ENCODE data around the gene PLCXD1. TPM values are rescaled to one million over a fixed set of nuclear protein-coding genes. Genes with fewer than 3 reads are reported as not detected.

The PLCXD1 gene
- total RNA-seq, 2 donors from 2014 or later = 2.2 to 3.0 TPM

- peaks cover 0 to 6% of the 10 kb centered on the region in 2 donors for H3K4me1 ChIP-seq
- H3K9me3 ChIP-seq = no peaks in the 10 kb centered on the region
- H3K27me3 ChIP-seq = no peaks in the 10 kb centered on the region
- H3K36me3 ChIP-seq = peaks cover 23% of the 10 kb centered on the region
- no peak for DNase-seq (ENCODE audit: low spot score)
- H3K4me3 ChIP-seq = no peak overlapping the region
- TF ChIP-seq CTCF (IDR thresholded peaks at IDR 0.05) = no peak
- H3K27ac ChIP-seq = no peak overlapping the region
These were observed 55.0 kb downstream of the PLCXD1 start for GRCh38 chrX:336227-336626.

GRCh38 chrX:337331-337831 lies 56.2 kb downstream of the PLCXD1 start:
- DNase-seq (ENCODE audit: low spot score) = no peak
- H3K27ac ChIP-seq = no peak overlapping the region
- H3K4me3 ChIP-seq = no peak overlapping the region
- H3K36me3 ChIP-seq = peaks cover 29% of the 10 kb centered on the region
- no peaks in the 10 kb centered on the region for H3K27me3 ChIP-seq
- H3K4me1 ChIP-seq = no peaks in the 10 kb centered on the region
- no peak for TF ChIP-seq CTCF (IDR thresholded peaks at IDR 0.05)
- H3K9me3 ChIP-seq = no peaks in the 10 kb centered on the region

- Histone ChIP-seq H3K27ac (no peak overlapping the region), H3K4me1 (no peaks in the 10 kb centered on the region), H3K27me3 (no peaks in the 10 kb centered on the region), H3K9me3 (no peaks in the 10 kb centered on the region), H3K36me3 (peaks cover 25% of the 10 kb centered on the region), H3K4me3 (no peak overlapping the region)
- TF ChIP-seq CTCF (IDR thresholded peaks at IDR 0.05) = no peak
- no peak for DNase-seq (ENCODE audit: low spot score)
These were observed 57.2 kb downstream of the PLCXD1 start for GRCh38 chrX:338281-338835.

GRCh38 chrX:338836-339400 lies 57.7 kb downstream of the PLCXD1 start:
- Histone ChIP-seq H3K9me3 (no peaks in the 10 kb centered on the region), H3K4me1 (no peaks in the 10 kb centered on the region), H3K27ac (no peak overlapping the region), H3K27me3 (no peaks in the 10 kb centered on the region), H3K4me3 (no peak overlapping the region), H3K36me3 (peaks cover 20% of the 10 kb centered on the region)
- no peak for DNase-seq (ENCODE audit: low spot score)
- no peak for TF ChIP-seq CTCF (IDR thresholded peaks at IDR 0.05)

- DNase-seq (ENCODE audit: low spot score) = no peak
- TF ChIP-seq CTCF (IDR thresholded peaks at IDR 0.05) = no peak
- H3K36me3 ChIP-seq = peaks cover 28% of the 10 kb centered on the region
- no peak overlapping the region for H3K4me3 ChIP-seq
- no peaks in the 10 kb centered on the region for H3K4me1 ChIP-seq
- H3K27ac ChIP-seq = no peak overlapping the region
- no peaks in the 10 kb centered on the region for H3K9me3 ChIP-seq
- H3K27me3 ChIP-seq = no peaks in the 10 kb centered on the region
These were observed 58.9 kb downstream of the PLCXD1 start for GRCh38 chrX:340121-340520.

Measured in right atrium auricular region (tissue), 2 donors.